Measurements from ENCODE around the gene CLPX.
"Not testable (repeated sequence)": the region's sequence is repeated elsewhere in the genome, so short reads cannot be mapped to it uniquely, and the experiment has no call there.

The CLPX gene

GRCh38 chr15:65204931-65205660 is 20.0 kb upstream of the CLPX start:
- no peak for DNase-seq

GRCh38 chr15:65204236-65204930 is 19.2 kb upstream of the CLPX start:
- DNase-seq, result no peak

- no peak for DNase-seq
Measured at GRCh38 chr15:65201918-65202317, 16.8 kb upstream of the CLPX start.

- DNase-seq, result no peak
Measured at GRCh38 chr15:65198571-65198970, 13.4 kb upstream of the CLPX start.

GRCh38 chr15:65197337-65197645 is 12.1 kb upstream of the CLPX start:
- no peak for DNase-seq

GRCh38 chr15:65196637-65197336 is 11.6 kb upstream of the CLPX start:
- DNase-seq, result no peak

- no peak for DNase-seq
Measured at GRCh38 chr15:65195548-65195923, 10.4 kb upstream of the CLPX start.

- DNase-seq, result no peak
Measured at GRCh38 chr15:65194826-65195547, 9.8 kb upstream of the CLPX start.

- DNase-seq, result no peak
Measured at GRCh38 chr15:65192016-65192415, 6.9 kb upstream of the CLPX start.

- peak; percentile 37 for DNase-seq
Measured at GRCh38 chr15:65189102-65189740, 4.1 kb upstream of the CLPX start.

GRCh38 chr15:65188472-65188871 is 3.3 kb upstream of the CLPX start:
- DNase-seq, result not testable (repeated sequence)

GRCh38 chr15:65184305-65184867 is 756 bp downstream of the CLPX start:
- peak; percentile 49 for DNase-seq

GRCh38 chr15:65183865-65184159 is 1.3 kb downstream of the CLPX start:
- no peak for DNase-seq

- no peak for DNase-seq
Measured at GRCh38 chr15:65182538-65182937, 2.6 kb downstream of the CLPX start.

GRCh38 chr15:65181582-65182353 is 3.4 kb downstream of the CLPX start:
- not testable (repeated sequence) for DNase-seq

- no peak for DNase-seq
Measured at GRCh38 chr15:65180167-65180566, 5.0 kb downstream of the CLPX start.

GRCh38 chr15:65177901-65178300 is 7.2 kb downstream of the CLPX start:
- no peak for DNase-seq

- no peak for DNase-seq
Measured at GRCh38 chr15:65176056-65176455, 9.1 kb downstream of the CLPX start.

GRCh38 chr15:65175511-65175910 is 9.6 kb downstream of the CLPX start:
- no peak for DNase-seq

- no peak for DNase-seq
Measured at GRCh38 chr15:65174509-65174908, 10.6 kb downstream of the CLPX start.

- DNase-seq, result no peak
Measured at GRCh38 chr15:65172531-65172930, 12.6 kb downstream of the CLPX start.

- no peak for DNase-seq
Measured at GRCh38 chr15:65171428-65171827, 13.7 kb downstream of the CLPX start.

All from amniotic stem cell (primary cell).